H54 (cell line): ENCODE measurements around the gene KCNH2.

Source experiments
- DNase-seq: peaks from one replicate; pipeline ENCODE4 v3.0.0; 2011; ENCODE audit warnings: low spot score, mixed read lengths; ENCODE audit not compliant: insufficient read length
- FAIRE-seq: peaks from 3 replicates; lab custom pipeline; 2011; peaks lifted over from hg19 to GRCh38; lab: Jason Lieb, UNC
- POLR2A ChIP-seq: IDR thresholded peaks from 2 replicates; pipeline ENCODE4 v1.6.1; 2011; ENCODE audit warnings: low read depth, mild to moderate bottlenecking, low read length

KCNH2 gene

DNA sequence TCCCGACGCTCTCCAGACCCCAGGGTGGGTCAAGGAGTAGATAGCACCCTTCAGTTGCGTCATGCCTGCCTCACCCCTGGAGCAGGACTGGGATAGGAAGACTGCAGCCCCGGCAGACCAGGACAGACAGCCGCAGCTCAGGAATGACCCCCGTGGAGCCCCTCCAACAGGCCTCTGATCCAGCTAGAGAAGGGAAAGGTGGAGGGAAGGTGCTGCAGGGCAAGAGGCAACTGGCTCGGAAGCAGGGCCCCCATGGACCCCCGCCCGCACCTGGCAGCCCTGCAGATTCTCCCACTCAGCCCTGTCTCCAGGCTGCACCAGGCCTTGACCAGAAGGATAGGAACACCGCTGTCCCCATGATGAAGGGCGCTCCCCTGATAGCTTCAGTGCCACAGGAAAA, 7.7 kb downstream of the KCNH2 start:
- no peak for DNase-seq
- no peak for TF ChIP-seq POLR2A
- no peak for FAIRE-seq

DNA sequence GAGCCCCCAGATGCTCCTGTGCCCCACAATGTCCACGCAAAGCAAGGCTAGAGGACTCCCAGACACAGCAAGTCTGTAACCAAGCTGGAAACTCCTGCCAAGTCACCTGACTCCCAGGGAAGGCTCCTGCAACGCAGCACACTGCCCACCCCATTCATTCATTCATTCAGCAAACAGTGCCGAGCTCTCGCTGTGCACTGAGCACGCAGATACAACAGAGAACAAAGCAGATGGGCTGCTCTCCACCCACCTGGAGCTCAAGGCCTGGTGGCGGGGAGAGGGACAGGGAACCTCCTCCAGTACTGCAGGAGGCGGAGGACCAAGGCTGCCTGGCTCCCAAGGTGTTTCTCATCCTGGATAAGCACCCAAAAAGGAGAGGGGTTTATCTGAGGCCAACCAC, 8.6 kb downstream of the KCNH2 start:
- DNase-seq (no peak), FAIRE-seq (no peak)
- no peak for TF ChIP-seq POLR2A

DNA sequence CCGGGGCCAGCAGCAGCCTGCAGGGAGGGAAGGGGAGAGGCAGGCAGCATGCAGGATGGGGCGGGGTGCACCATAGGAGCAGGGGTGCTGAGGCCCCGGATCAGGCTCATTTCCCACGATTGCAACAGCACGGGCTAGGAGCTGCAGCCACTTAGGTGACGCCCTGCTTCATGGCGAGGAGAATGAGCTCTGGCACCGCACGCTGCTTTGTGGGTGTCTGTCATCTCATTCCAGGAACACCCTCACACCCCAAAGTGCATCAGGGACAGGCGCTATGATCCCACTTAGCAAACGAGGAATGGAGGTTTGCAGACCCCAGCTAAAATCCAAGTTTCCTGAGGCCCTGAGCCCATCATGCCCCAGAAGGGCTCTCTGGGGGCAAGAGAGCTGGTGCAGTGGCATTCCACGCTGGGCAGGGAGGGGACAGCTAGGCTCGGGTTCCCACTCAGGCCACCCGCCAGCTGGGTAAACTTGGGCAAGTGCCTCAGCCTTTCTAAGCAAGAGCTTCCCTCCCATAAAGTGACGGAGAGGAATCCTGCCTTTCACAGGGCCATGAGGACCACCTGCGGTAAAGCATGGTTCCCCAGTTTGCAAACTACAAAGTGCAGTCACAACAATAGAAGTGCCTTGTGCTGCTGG, 9.3 kb downstream of the KCNH2 start:
- no peak for TF ChIP-seq POLR2A
- no peak for DNase-seq
- FAIRE-seq = no peak

DNA sequence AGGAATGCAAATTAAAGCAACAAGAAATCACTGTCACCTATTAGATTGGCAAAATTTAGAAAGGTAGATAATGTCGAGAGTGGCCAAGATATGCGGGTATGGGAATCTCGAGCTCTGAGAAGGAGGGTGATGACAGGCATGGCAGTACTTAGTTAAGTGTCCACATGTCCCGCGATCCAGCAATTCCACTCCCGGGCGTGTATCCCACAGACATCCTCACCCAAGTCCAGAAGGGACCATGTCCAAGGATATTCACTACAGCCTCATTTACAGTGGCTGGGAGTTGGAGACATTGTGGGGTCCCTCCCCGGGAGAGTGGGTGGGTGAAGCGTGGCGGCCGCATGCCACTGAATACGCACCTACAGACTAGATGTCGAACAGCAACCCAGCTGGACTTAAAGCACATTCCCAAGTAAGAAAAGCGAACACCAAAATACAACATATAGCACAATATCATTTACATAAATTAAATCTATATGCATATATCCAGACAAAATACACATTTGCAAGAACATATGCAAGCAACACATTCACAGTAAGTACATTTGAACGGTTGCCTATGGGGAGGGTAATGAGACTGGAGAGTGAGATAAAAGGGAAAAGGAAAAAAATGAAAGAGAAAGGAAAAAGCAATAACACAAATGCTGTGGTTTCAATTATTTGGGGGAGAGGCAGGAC, 9.9 kb downstream of the KCNH2 start:
- DNase-seq (no peak), FAIRE-seq (no peak)
- TF ChIP-seq POLR2A = no peak

- DNase-seq (no peak), FAIRE-seq (no peak)
- no peak for TF ChIP-seq POLR2A
Measured at GRCh38 chr7:150967349-150967748, 10.8 kb downstream of the KCNH2 start.

- DNase-seq (no peak), FAIRE-seq (no peak)
- TF ChIP-seq POLR2A = no peak
Measured at GRCh38 chr7:150966002-150966401, 12.1 kb downstream of the KCNH2 start.

DNA sequence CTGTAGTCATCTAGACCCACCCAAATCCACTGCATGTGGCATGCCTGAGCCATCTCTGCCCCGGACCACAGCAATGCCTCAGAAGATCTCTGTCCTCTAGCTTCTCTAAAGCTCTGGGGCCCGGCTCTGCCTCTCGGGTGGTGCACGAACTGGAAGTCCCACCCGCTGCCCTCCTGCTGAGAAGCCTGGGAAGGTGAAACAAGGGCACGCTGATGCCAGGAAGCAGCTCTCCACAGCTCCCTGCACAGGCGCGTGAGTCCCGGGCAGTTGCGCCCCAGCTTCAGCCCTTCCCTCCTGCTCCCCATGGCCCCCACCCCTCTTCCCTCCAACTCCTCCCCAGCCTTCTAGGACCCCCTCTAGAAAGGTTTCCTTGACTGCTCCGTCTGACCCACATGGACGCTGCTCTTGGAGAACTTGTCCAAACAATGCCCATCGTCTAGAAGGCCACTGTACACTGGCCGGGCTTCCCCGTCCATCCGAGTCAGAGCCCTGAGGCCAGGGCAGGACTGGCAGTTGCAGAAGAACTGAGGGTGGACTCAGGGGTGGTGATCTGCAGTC, 12.8 kb downstream of the KCNH2 start:
- FAIRE-seq = no peak

DNA sequence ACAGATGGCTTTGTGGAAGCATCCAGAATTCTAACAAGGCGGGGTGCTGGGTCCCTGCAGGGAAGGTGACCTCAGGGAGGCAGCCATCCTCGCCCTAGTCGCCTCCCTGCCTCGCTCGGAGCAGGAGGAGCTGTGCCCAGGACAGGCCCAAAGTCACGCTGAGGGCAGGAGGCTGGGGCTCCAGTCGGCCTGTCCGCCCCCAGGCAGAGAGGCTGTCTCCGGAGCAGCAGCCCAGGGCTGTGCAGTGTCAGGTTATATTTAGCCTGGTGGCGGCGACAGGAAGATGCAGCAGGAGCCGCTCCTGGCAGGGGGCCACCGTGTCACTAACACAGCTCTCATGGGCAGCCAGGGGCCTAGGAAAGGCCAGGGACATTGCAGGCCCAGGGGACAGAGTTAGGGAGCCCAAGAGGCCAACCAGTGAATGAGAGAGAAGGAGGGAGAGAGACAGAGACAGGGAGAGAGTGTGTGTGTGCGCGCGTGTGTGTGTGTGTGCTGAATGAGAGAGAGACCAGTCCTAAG, 13.5 kb downstream of the KCNH2 start:
- no peak for DNase-seq
- FAIRE-seq = no peak
- no peak for TF ChIP-seq POLR2A

More for the DNA sequence above, 12.8 kb downstream of the KCNH2 start:
- TF ChIP-seq POLR2A = no peak
- no peak for DNase-seq

GRCh38 chr7:150963707-150964559, 14.2 kb downstream of the KCNH2 start:
- TF ChIP-seq POLR2A = no peak
- DNase-seq (no peak), FAIRE-seq (no peak)

DNA sequence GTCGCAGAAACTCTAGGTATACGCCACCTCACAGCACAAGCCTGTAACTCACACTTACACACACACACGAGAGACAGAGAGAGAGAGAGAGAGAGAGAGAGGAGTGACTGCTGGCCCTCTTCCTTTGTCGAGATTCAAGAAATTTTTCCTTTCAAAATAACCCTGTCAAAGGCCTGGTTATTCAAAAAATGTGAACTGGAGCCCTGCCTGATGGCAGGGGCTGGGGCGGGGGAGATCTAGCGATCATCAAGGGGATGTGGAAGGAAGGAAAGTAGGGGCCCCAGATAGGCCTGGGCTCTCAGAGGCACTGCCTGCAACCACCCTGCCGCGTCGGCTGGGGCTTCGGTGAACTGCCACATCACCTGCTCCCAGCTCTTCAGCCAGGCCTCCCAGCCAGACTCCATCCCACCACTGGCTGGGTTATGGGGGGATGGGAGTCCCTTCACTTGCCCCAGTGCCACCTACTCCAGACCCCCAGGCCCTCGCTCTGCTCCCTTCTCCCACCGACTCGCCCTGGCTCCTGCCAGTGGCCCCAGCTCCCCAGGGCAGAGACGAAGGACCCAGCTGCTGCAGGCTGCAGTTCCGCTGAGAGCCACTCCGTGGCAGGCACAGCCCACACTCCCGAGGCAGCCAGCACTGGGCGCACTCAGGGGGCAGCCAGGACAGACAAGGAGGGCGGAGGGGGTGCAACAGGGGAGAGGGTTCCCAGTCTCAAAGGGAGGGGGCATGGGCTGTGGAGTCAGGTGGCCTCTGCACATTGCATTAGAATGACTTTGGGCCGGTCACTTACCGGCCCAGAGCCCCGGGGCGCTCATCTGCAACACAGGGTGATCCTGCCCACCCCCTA, 15.3 kb downstream of the KCNH2 start:
- FAIRE-seq (no peak), DNase-seq (peak; percentile 91)
- no peak for TF ChIP-seq POLR2A

GRCh38 chr7:150962290-150962552, 15.9 kb downstream of the KCNH2 start:
- no peak for TF ChIP-seq POLR2A
- FAIRE-seq = no peak

DNA sequence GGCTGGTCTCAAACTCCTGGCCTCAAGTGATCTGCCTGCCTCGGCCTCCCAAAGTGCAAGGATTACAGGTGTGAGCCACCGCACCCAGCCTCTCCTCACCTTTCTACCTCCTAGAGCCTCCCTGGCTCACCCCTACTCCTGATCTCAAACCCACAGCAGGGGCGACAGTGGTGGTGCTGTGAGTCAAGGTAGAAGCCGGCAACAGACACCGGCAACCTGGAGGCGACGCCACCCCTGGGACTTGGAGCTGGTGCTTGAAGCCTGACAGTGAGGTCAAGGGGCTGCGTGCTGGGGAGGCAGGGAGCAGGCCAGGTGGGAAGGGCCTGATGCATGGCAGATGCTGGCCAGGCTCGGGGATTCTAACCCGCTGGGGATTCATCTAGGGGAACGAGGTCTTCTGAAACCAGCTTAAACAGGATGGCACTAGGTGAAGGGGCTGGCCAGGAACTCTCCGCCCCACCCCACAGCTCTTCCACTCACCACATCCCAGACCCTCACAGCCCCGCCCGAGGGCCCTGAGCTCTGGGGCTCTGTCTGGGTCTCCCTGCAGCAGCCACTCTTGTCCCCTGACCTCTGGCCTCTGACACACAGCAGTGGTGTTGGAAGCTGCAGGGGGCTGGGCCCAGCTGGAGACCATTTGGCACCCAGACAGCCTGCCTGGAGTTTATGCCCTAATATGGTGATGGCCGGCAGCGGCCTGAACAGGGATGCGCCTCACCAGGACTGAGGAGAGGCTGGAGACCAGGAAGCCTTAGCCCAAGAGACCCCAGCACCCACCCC, 16.4 kb downstream of the KCNH2 start:
- FAIRE-seq = no peak
- TF ChIP-seq POLR2A = no peak
- DNase-seq = no peak

More at GRCh38 chr7:150962290-150962552, 15.9 kb downstream of the KCNH2 start:
- no peak for DNase-seq
